Embryonic facial prominence (tissue), 1 donor: ENCODE measurements around the gene AQR.
A peak's percentile ranks its signal among the peaks of the same experiment; 100 is the strongest.
"Not testable (repeated sequence)": the region's sequence is repeated elsewhere in the genome, so short reads cannot be mapped to it uniquely, and the experiment has no call there.

ENCODE experiments used
- DNase-seq: peaks from one replicate; pipeline ENCODE4 v3.0.0-alpha.2; 2016; ENCODE audit errors: extremely low spot score

Gene AQR

DNA sequence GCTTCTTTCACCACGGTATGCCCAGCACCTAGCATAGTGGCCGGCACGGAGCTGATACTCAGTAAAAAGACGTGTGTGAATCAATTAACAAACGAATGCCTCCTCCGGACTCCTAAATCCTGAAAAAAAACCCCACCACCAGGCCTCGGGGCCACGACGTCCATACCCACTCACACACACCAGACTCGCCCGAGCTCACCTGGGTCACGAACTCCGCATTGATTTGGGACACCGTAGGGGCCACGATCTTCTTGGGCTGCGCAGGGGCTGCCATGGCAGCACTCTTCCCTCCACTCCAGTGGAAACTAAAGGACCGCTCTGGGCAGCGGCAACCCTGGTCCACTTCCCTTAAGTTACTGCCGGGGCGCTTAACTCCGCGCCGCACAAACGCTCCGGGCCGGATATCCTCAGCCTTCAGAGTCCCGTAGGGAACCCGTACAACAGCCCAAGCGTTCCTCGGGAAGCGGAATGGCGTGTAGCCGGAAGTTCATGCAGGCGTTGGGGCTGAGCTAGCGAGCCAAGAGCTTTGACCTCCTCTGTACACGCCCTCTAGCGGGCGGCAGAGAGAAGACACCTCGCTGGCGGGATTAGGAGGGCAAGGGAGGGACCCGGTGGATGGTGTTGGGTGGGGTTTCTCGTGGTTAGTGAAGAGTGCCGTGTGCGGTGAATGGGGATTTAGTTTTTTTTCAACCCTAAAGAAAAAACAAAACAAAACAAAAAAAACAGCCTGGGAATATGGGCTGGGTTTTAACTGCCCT, at the start of gene AQR:
Gene AQR, minus strand, starts transcription at position 403 of the 758 bp plus-strand sequence. Its CDS starts 129 bp downstream, at position 274.
- DNase-seq: peak; percentile 94

GRCh38 chr15:35014241-35014640, 44.7 kb upstream of the AQR start:
- DNase-seq: no peak

GRCh38 chr15:35013370-35013769, 43.8 kb upstream of the AQR start:
- DNase-seq: no peak

- DNase-seq: no peak
Observed at GRCh38 chr15:35007397-35007796, 37.9 kb upstream of the AQR start.

- DNase-seq: no peak
Observed at GRCh38 chr15:35005933-35006332, 36.4 kb upstream of the AQR start.

DNA sequence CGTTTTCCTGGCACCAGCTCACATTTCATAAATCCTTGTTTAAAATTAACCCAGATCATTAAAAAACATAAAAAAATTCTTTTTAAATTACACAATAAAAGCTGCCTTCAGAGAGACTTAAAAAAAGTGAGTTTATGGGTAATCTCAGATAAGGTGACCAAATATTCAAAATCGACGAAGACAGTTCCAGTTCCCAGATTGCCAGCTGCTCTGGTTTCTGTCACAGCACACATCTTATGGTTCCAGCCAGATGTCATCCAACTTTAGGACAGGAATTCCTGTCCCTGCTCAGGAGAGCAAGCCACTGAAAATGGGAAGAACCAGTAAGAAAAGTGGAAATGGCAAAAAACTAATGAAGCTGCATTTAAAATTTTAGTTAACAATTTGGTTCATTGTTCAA, 34.4 kb upstream of the AQR start:
- DNase-seq: no peak

DNA sequence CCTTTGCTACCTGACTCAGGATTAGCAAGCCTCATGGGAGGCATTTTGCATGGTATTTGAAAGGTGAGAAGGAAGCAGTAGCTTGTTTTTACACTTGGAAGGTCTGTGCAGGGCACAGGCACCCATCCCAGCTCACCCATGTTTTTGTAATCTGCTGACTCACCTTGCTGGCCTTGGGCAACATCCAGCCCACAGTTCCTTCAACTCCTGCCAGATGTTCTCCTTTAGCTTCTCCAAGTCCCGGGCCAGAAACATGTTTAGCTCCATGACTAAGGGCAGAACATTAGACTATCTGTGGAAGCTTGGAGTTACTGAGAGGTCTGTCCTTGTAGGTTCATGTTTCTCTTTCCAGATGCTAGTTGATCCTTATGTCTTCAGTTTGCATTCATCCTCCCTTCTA, 31.0 kb upstream of the AQR start:
- no peak for DNase-seq

DNA sequence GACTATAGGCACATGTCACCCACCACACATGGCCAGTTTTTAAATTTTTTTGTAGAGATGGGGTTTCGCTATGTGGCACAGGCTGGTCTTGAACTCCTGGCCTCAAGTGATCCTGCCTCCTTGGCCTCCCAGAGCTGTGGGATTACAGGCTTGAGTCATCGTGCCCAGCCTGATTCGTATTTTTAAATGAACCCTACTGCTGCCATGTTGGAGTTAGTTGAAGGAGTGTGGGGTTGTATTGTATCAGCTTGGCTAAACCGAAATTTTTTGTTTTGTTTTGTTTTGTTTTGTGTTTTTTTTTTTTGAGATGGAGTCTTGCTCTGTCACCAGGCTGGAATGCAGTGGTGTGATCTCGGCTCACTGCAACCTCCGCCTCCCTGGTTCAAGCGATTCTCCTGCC, 30.4 kb upstream of the AQR start:
- no peak for DNase-seq

- no peak for DNase-seq
Observed at GRCh38 chr15:34994925-34995324, 25.4 kb upstream of the AQR start.

DNA sequence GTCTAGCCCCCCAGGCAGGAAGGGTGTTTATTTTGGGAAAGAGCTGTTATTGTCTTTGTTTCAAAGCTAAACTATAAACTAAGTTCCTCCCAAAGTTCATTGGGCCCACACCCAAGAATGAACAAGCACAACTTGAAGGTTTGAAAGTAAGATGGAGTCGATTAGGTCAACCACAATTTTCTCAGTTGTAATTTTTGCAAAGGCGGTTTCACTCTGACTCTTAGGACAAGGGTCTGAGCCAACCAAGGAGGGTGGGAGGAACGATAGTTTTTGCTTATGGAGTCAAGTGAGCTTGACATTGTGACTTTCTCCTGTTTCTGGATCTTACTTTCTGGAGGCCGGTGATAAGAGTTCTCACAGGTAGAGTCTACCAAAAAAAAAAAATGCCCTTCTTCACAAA, 24.3 kb upstream of the AQR start:
- no peak for DNase-seq

DNA sequence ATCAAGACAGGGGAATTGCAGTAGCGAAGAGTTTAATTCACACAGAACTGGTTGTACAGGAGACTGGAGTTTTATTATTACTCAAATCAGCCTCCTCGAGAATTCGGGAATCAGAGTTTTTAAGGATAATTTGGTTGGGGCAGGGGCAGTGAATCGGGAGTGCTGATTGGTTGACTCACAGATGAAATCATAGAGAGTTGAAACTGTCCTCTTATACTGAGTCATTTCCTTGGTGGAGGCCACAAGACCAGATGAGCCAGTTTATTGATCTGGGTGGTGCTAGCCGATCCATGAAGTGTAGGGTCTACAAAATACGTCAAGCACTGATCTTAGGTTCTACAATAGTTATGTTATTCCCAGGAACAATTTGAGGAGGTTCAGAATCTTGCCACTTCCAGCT, 23.9 kb upstream of the AQR start:
- DNase-seq: no peak

DNA sequence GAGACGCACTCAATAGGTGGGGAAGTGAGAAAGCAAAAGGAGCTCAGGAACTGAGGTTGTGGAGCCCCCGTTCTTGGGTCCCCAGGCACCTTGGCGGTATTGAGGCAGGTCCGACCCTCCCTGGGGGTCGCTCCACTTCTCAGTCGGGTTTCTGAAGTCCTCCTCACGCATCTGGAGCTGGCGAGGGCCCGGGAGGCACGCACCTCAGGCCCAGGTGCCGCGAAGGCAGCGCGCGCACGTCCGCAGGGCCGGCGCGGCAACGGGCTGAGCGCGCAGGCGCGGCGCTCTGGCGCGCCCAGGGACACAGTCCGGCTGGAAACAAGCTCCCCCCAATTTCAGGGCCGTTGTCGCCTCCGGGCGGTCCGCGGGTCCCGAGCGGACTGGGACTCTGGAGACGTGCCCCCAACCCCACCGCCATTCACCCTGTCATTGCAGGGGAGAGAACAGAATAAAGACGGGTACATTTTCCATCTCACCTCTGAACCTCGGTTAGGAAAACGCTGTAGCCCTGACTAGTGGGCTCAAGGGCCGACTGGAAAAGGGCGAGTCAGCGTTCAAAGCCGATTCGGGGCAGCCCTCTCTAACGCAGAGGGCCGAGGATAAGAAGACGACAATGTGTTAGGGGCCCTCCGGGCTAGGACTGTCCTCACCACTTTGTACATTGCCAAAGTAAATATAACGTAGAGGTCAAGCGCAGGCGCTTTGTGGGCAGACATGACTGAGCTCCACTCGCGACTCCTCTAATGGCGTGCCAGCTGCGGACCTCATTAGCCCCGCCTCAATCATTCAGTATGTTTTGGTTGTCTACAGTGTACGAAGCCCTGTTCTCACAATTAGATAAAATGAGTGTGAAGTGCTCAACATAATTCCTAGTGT, 18.7 kb upstream of the AQR start, which contains the start of gene ZNF770:
Gene ZNF770, minus strand, starts transcription at position 261 of the 876 bp plus-strand sequence. CDS start 4,853 bp downstream, outside the sequence.
- peak; percentile 31 for DNase-seq

GRCh38 chr15:34987609-34988026, 18.1 kb upstream of the AQR start:
- no peak for DNase-seq

GRCh38 chr15:34986771-34987480, 17.4 kb upstream of the AQR start:
- no peak for DNase-seq

DNA sequence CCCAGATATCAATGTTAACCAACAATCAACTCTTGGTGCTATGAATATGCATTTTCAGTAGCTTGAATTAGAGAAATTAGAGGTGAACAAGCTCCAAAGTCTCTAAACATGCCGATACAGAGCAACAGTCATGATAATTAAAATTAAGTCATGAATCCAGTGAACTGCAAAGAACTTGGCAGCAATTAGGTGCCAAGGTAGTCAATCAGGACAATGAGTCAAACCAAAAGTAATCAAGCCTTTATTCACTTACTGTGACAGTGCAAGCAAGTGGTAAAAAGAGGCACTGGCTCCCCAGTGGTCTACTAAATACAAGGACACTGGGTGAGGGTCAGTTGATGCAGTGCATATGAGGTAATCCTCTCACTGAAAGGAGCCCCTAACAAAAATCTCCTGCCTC, 16.8 kb upstream of the AQR start:
- no peak for DNase-seq

- DNase-seq: no peak
Observed at GRCh38 chr15:34984889-34985630, 15.5 kb upstream of the AQR start.

GRCh38 chr15:34976743-34977142, 7.2 kb upstream of the AQR start:
- no peak for DNase-seq

DNA sequence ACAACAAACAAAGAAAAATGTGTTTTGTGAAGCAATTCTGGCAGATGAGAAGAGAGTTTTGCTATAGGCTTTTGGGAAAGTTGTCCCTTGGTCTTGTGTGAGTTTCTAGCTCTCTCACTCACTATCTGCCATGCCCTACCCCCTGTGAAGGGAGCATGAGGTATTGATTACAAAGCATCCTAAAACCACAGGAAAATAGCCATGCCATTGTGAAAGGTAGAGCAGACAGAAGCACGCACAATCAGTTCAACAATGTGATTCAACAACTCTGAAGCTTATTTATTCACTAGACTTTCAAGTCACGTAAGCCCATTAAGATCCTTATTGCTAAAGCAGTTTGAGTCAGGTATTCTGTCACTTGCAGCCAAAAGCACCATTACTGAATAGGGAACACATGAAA, 6.5 kb upstream of the AQR start:
- no peak for DNase-seq

- DNase-seq: no peak
Observed at GRCh38 chr15:34973512-34973911, 4.0 kb upstream of the AQR start.

DNA sequence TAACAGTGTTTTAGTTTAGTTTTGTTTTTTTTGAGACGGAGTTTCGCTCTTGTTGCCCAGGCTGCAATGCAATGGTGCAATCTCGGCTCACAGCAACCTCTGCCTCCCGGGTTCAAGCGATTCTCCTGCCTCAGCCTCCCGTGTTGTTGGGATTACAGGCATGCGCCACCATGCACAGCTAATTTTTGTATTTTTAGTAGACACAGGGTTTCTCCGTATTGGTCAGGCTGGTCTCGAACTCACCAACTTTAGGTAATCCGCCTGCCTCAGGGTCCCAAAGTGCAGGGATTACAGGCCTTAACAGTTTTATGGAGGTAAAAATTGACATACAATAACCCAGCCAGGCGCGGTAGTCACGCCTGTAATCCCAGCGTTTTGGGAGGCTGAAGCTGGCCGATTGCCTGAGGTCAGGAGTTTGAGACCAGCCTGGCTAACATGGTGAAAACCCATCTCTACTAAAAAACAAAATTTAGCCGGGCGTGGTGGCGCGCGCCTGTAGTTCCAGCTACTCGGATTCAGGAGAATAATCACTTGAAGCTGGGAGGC, 629 bp upstream of the AQR start:
- DNase-seq: not testable (repeated sequence)

- DNase-seq: no peak
Observed at GRCh38 chr15:34964277-34964676, 5.3 kb downstream of the AQR start.
